Measurements from ENCODE around the gene BLVRB.
A peak's percentile ranks its signal among the peaks of the same experiment; 100 is the strongest.

Gene BLVRB

GRCh38 chr19:40465557-40466218 lies at the start of gene BLVRB:
Gene BLVRB, minus strand, starts transcription at chr19:40465745. Its CDS starts 57 bp downstream, at chr19:40465688.
- no peak for TF ChIP-seq CTCF (IDR thresholded peaks at IDR 0.05; ENCODE audit: borderline replicate concordance, control extremely low read depth, extremely low read depth, insufficient read depth, missing control alignments)
- in situ Hi-C loops (cut with MboI; ENCODE audit: low sequenced_read_pairs, unreplicated experiment), result no loop called here
- peak; percentile 99 for DNase-seq (ENCODE audit: low spot score)

- DNase-seq (ENCODE audit: low spot score), result no peak
- in situ Hi-C loops (cut with MboI; ENCODE audit: low sequenced_read_pairs, unreplicated experiment), result no loop called here
- TF ChIP-seq CTCF (IDR thresholded peaks at IDR 0.05; ENCODE audit: borderline replicate concordance, control extremely low read depth, extremely low read depth, insufficient read depth, missing control alignments), result no peak
Observed at GRCh38 chr19:40513741-40514315, 48.3 kb upstream of the BLVRB start.

GRCh38 chr19:40513345-40513678 lies 47.8 kb upstream of the BLVRB start:
- no peak for DNase-seq (ENCODE audit: low spot score)
- no peak for TF ChIP-seq CTCF (IDR thresholded peaks at IDR 0.05; ENCODE audit: borderline replicate concordance, control extremely low read depth, extremely low read depth, insufficient read depth, missing control alignments)
- in situ Hi-C loops (cut with MboI; ENCODE audit: low sequenced_read_pairs, unreplicated experiment), result no loop called here

DNA sequence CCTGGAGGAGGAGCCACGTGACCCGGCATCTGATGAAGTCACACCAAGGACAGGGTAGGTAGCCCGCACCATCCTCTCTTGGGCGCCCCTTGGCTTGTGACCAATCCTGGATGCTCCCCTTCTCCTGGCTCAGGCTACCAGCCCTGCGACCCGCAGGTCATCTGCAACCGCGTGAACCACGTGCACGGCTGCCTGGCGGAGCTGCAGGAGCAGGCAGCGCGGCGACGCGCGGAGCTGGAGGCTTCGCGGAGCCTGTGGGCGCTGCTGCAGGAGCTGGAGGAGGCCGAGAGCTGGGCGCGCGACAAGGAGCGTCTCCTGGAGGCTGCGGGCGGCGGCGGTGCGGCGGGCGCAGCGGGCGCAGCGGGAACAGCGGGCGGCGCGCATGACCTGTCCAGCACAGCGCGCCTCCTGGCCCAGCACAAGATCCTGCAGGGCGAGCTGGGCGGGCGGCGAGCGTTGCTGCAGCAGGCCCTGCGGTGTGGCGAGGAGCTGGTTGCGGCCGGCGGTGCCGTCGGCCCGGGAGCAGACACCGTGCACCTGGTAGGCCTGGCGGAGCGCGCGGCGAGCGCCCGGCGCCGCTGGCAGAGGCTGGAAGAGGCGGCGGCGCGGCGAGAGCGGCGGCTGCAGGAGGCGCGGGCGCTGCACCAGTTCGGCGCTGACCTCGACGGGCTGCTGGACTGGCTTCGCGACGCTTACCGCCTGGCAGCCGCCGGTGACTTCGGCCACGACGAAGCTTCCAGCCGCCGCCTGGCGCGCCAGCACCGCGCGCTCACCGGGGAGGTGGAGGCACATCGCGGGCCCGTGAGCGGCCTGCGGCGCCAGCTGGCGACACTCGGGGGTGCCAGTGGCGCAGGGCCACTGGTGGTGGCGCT lies 47.2 kb upstream of the BLVRB start:
- in situ Hi-C loops (cut with MboI; ENCODE audit: low sequenced_read_pairs, unreplicated experiment), result no loop called here
- no peak for DNase-seq (ENCODE audit: low spot score)
- TF ChIP-seq CTCF (IDR thresholded peaks at IDR 0.05; ENCODE audit: borderline replicate concordance, control extremely low read depth, extremely low read depth, insufficient read depth, missing control alignments), result no peak

- no peak for DNase-seq (ENCODE audit: low spot score)
- in situ Hi-C loops (cut with MboI; ENCODE audit: low sequenced_read_pairs, unreplicated experiment), result no loop called here
- TF ChIP-seq CTCF (IDR thresholded peaks at IDR 0.05; ENCODE audit: borderline replicate concordance, control extremely low read depth, extremely low read depth, insufficient read depth, missing control alignments), result no peak
Observed at GRCh38 chr19:40512110-40512472, 46.5 kb upstream of the BLVRB start.

DNA sequence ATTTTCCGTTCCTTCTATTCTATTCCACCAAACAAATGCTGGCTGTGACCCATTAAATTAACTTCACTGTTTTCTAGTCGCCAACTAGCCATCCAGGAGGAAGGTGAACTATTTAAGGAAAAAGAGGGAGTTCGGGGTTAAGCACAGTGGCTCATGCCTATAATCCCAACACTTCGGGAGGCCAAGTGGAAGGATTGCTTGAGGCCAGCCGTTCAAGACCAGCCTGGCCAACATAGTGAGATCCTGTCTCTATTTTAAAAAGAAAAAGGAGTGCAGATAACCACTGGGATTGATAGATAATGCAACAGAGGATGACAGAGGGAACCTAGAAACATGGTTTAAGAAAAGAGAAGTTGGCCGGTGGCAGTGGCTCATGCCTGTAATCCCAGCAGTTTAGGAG lies 45.9 kb upstream of the BLVRB start:
- in situ Hi-C loops (cut with MboI; ENCODE audit: low sequenced_read_pairs, unreplicated experiment), result no loop called here
- DNase-seq (ENCODE audit: low spot score), result no peak
- no peak for TF ChIP-seq CTCF (IDR thresholded peaks at IDR 0.05; ENCODE audit: borderline replicate concordance, control extremely low read depth, extremely low read depth, insufficient read depth, missing control alignments)

Measured in GM13976 (cell line).